Astrocyte of the cerebellum (primary cell): ENCODE measurements around the gene KLF13.

Experiments used
- DNase-seq: peaks from one replicate; pipeline ENCODE4 v3.0.0-alpha.2; 2011; ENCODE audit warnings: low read depth
- H3K4me3 ChIP-seq: 2 replicates; pipeline ENCODE4 v1.5.1; 2011; ENCODE audit warnings: mild to moderate bottlenecking, low read depth, low read length, moderate library complexity
- CTCF ChIP-seq: IDR thresholded peaks from 2 replicates; pipeline ENCODE4 v1.5.1; 2012; ENCODE audit warnings: low read length, low read depth, moderate library complexity, mild to moderate bottlenecking; ENCODE audit errors: missing control alignments
- in situ Hi-C: cut with HindIII; loops from 2 replicates; pipeline ENCODE4 v1.10.0; 2017; ENCODE audit warnings: low sequenced_read_pairs

KLF13 gene

GRCh38 chr15:31316135-31316795 is 10.4 kb upstream of the KLF13 start:
- no peak overlapping the region for H3K4me3 ChIP-seq
- DNase-seq: no peak
- in situ Hi-C loops: loop anchor here (5.0 kb wide), 1 partner anchor 161 kb away; no protein-coding TSS in a partner anchor

GRCh38 chr15:31317017-31317416 is 9.6 kb upstream of the KLF13 start:
- no peak for DNase-seq
- TF ChIP-seq CTCF: no peak
- H3K4me3 ChIP-seq: no peak overlapping the region
- in situ Hi-C loops: loop anchor here (5.0 kb wide), 1 partner anchor 160 kb away; no protein-coding TSS in a partner anchor

More at GRCh38 chr15:31316135-31316795, 10.4 kb upstream of the KLF13 start:
- TF ChIP-seq CTCF: no peak

GRCh38 chr15:31317421-31318327 is 9.0 kb upstream of the KLF13 start:
- no peak for TF ChIP-seq CTCF
- in situ Hi-C loops: loop anchor here (5.0 kb wide), 1 partner anchor 160 kb away; no protein-coding TSS in a partner anchor
- no peak overlapping the region for H3K4me3 ChIP-seq
- DNase-seq: no peak

- no peak for TF ChIP-seq CTCF
- in situ Hi-C loops: loop anchor here (5.0 kb wide), 1 partner anchor 159 kb away; no protein-coding TSS in a partner anchor
These were observed 8.2 kb upstream of the KLF13 start for GRCh38 chr15:31318429-31318828.

GRCh38 chr15:31320022-31320421 is 6.6 kb upstream of the KLF13 start:
- no peak for TF ChIP-seq CTCF
- no peak overlapping the region for H3K4me3 ChIP-seq
- no peak for DNase-seq
- in situ Hi-C loops: no loop called here

More at GRCh38 chr15:31318429-31318828, 8.2 kb upstream of the KLF13 start:
- H3K4me3 ChIP-seq: no peak overlapping the region
- no peak for DNase-seq

GRCh38 chr15:31321418-31321817 is 5.2 kb upstream of the KLF13 start:
- in situ Hi-C loops: no loop called here
- TF ChIP-seq CTCF: no peak
- no peak overlapping the region for H3K4me3 ChIP-seq
- no peak for DNase-seq
